LNCaP clone FGC (cell line): Measurements from ENCODE around the gene GATD1.

Source experiments
- DNase-seq: peaks from one replicate; pipeline ENCODE4 v3.0.0-alpha.2; 2011; ENCODE audit warnings: low read depth
- H3K4me3 ChIP-seq: 2 replicates; pipeline ENCODE4 v1.5.1; 2011; ENCODE audit warnings: mild to moderate bottlenecking, low read depth, low read length, control low read depth
- CTCF ChIP-seq: IDR thresholded peaks from 2 replicates; pipeline ENCODE4 v1.5.1; 2012; ENCODE audit warnings: mild to moderate bottlenecking; ENCODE audit not compliant: control insufficient read depth, insufficient read depth; ENCODE audit errors: extremely low read depth

Gene GATD1

DNA sequence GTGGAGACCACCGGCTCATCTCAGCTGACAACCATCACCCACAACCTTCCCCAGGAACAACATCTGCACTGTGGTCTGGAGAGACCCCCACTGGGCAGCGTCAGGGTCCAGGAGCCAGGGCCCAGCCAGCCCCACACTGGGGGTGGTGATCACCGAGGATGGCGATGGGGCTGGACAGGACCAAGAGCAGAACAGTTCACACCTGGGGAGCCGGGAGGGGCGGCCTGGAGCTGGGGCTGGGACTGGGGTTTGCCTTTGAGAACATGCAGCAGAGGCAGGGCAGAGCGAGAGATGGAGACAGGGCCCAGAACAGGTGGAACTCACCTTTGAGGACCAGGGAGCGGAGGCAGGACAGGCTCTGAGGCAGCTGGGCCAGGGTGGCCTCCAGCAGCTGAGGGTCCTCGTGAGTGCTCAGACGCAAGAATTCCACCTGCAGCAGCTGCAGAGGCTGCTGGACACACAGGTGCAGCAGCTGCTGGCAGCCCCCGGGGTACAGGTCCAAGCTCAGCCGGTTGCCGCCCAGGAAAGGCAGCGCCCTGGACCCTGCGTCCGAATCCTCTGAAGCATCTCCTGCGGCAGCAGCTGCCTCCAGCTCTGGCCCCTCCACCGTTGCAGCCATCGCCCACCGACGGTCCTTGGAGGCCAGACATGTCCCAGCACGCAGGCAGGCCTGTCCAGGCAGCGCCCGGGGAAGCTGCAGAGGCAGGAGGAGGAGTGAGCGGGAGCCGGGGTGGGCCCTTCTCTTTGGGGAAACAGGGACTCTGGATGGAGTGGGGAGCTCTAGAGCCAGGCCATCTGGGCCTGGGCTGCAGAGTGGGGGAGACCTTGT is 26.7 kb upstream of the GATD1 start:
- DNase-seq: no peak
- TF ChIP-seq CTCF: no peak
- H3K4me3 ChIP-seq: peak overlapping the region; percentile 74

DNA sequence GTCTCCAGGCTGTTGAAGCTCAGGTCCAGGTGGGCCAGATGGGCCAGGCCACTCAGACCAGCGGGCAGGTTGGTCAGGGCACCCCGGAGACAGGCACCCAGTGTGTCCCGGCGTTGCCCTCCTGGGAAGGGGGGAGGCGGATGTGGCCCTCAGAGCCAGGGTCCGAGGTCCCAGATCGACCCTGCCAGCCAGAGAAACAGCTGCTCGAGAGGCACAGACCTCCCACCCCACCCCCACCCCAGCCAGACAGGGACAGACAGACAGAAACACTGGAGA is 26.1 kb upstream of the GATD1 start:
- no peak overlapping the region for H3K4me3 ChIP-seq
- DNase-seq: no peak

DNA sequence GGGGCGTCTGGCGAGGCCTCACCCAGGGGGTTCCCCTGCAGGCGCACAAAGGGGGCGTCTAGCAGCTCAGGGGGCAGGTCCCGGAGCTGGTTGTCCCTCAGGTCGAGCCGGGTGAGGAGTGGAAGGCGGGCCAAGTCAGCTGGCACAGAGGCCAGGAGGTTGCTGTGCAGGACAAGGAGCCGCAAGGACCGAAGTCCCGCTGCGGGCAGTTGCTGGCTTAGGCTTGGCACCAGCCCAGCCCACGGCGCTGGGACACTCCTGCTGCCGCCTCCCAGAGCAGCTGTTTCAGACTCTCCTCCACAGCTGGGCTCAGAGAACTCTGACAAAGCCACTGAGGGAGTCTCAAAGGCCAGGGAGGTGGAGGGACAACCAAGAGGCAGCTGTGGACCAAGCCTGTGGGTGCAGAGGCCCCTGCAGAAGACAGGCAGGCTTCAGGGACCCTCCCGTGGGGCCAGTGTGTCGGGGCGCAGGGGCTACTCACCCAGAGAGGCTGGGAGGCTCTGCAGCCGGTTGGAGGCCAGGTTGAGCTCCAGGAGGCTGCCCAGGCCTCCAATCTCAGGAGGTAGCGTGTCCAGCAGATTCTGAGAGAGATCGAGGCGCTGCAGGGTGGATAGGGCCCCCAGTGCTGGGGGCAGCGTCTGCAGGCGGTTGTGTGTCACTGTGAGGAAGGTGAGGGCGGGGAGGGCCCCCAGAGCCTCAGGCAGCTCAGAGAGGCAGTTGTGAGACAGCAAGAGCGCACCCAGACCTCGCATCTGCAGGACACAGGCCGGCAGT is 25.6 kb upstream of the GATD1 start:
- no peak overlapping the region for H3K4me3 ChIP-seq
- no peak for TF ChIP-seq CTCF
- no peak for DNase-seq

More for the DNA sequence above, 26.1 kb upstream of the GATD1 start:
- TF ChIP-seq CTCF: no peak

DNA sequence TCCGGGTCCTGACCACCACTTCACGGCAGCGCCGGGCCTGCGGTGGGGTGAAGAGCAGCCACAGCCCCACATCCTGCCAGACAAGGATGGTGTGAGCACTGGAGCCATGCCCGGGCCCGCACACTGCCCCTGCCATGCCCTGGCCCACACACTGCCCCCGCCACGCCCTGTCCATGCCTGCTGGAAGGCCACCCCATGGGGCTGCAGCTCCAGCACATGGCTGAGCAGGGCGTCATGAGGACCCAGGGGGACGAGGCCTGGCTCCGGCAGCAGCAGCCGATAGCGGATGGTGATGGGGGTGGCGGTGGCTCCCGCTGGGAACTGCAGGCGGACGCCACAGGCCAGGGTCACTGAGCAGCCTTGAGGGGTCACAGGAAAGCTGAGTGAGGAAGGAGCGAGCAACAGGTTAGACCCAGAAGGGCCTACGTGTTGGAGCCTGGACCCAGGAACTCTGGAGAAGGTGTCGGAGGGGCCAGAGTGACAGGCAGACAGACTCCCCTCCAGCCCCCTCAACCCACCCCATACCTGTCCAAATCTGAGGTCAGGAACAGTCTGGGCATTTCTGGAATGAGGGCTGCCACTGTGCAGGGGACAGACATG is 24.8 kb upstream of the GATD1 start:
- no peak for TF ChIP-seq CTCF

GRCh38 chr11:801097-801780 is 24.0 kb upstream of the GATD1 start:
- H3K4me3 ChIP-seq: no peak overlapping the region
- no peak for DNase-seq
- no peak for TF ChIP-seq CTCF

More for the DNA sequence above, 24.8 kb upstream of the GATD1 start:
- no peak overlapping the region for H3K4me3 ChIP-seq
- no peak for DNase-seq

- TF ChIP-seq CTCF: no peak
- no peak for DNase-seq
- H3K4me3 ChIP-seq: no peak overlapping the region
Measured at GRCh38 chr11:800473-800872, 23.2 kb upstream of the GATD1 start.
